SU-DHL-6 (cell line): ENCODE data around the gene DNM1L.

Experiments
- CTCF ChIP-seq: fragments of 200-600 bp; sonication (generic); IDR thresholded peaks from one replicate; pipeline ENCODE4 v1.5.1; 2017; ENCODE audit warnings: antibody characterized with exemption, mild to moderate bottlenecking, low read length, moderate library complexity; ENCODE audit not compliant: insufficient read depth, poor library complexity, severe bottlenecking
- EZH2phosphoT487 ChIP-seq: fragments of 200-600 bp; sonication (generic), shearing (Covaris generic); conservative IDR thresholded peaks from 2 replicates; pipeline ENCODE4 v1.6.1; 2018; ENCODE audit warnings: mild to moderate bottlenecking, antibody characterized with exemption, low read length, moderate library complexity, mixed read lengths

GRCh38 chr12:32761716-32762115, 82.6 kb downstream of the DNM1L start:
- TF ChIP-seq CTCF (no peak), EZH2phosphoT487 (no peak)
